ENCODE results near the gene HOXB3.

Gene HOXB3

DNA sequence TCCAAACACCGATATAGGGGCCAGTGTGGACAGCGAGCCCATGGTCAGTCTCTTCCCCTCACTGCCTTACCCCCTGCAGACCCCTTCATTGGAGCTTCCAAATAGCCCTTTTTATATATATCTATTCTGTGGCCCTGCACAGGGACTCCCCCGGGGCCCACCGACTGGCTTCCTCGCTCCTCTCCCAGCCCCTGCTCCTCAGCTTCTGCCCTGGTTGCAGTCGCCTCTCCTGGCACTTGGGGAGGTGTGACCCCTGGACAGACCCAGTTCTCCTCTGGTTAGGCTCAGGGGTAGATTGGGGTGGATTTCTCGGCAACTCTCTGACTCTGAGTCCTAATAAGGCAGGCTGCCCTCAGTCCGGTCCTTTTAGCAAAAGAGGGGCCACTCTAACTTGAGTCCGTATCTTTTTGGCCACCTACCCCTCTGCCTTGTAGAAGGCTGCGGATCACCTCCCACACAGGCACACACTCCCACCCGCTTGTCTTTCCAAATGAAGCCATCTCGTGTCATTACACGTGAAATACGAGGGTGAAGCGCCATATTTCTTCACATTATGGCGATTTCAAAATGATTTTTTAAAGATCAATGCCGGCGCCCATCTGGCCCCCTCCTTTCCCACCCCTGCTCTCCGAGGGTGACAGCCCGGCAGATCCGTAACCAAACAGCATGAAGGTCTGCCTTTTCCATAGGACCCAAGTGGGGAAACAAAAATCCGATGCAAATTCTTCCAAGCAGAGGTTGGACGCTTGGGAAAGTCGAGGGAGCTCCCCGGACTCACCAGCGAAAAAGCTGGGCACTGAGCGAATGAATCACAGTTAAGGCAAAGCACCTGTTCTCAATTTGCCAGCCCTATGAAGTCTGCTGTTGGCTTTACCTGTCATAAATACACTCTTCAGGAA, 37.8 kb upstream of the HOXB3 start:
- TF ChIP-seq, protein P1, sequence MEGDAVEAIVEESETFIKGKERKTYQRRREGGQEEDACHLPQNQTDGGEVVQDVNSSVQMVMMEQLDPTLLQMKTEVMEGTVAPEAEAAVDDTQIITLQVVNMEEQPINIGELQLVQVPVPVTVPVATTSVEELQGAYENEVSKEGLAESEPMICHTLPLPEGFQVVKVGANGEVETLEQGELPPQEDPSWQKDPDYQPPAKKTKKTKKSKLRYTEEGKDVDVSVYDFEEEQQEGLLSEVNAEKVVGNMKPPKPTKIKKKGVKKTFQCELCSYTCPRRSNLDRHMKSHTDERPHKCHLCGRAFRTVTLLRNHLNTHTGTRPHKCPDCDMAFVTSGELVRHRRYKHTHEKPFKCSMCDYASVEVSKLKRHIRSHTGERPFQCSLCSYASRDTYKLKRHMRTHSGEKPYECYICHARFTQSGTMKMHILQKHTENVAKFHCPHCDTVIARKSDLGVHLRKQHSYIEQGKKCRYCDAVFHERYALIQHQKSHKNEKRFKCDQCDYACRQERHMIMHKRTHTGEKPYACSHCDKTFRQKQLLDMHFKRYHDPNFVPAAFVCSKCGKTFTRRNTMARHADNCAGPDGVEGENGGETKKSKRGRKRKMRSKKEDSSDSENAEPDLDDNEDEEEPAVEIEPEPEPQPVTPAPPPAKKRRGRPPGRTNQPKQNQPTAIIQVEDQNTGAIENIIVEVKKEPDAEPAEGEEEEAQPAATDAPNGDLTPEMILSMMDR (conservative IDR thresholded peaks at IDR 0.05; ENCODE audit: low read depth, low read length) = no peak
- DNase-seq (ENCODE audit: low read depth) = no peak
- H3K4me3 ChIP-seq (ENCODE audit: low read length) = no peak overlapping the region

- TF ChIP-seq, protein P1 (conservative IDR thresholded peaks at IDR 0.05; ENCODE audit: low read depth, low read length) = no peak
- no peak overlapping the region for H3K4me3 ChIP-seq (ENCODE audit: low read length)
- DNase-seq (ENCODE audit: low read depth) = no peak
Measured at GRCh38 chr17:48627118-48627597, 37.1 kb upstream of the HOXB3 start.

GRCh38 chr17:48626245-48627117, 36.4 kb upstream of the HOXB3 start, which contains the start of gene HOXB9:
Gene HOXB9, minus strand, starts transcription at chr17:48626358. Its CDS starts 89 bp downstream, at chr17:48626269.
- TF ChIP-seq, protein P1 (conservative IDR thresholded peaks at IDR 0.05; ENCODE audit: low read depth, low read length) = no peak
- DNase-seq (ENCODE audit: low read depth) = no peak
- H3K4me3 ChIP-seq (ENCODE audit: low read length) = no peak within 1 kb of the TSS

- no peak for DNase-seq (ENCODE audit: low read depth)
- no peak overlapping the region for H3K4me3 ChIP-seq (ENCODE audit: low read length)
- TF ChIP-seq, protein P1 (conservative IDR thresholded peaks at IDR 0.05; ENCODE audit: low read depth, low read length) = no peak
Measured at GRCh38 chr17:48625495-48626244, 35.6 kb upstream of the HOXB3 start.

DNA sequence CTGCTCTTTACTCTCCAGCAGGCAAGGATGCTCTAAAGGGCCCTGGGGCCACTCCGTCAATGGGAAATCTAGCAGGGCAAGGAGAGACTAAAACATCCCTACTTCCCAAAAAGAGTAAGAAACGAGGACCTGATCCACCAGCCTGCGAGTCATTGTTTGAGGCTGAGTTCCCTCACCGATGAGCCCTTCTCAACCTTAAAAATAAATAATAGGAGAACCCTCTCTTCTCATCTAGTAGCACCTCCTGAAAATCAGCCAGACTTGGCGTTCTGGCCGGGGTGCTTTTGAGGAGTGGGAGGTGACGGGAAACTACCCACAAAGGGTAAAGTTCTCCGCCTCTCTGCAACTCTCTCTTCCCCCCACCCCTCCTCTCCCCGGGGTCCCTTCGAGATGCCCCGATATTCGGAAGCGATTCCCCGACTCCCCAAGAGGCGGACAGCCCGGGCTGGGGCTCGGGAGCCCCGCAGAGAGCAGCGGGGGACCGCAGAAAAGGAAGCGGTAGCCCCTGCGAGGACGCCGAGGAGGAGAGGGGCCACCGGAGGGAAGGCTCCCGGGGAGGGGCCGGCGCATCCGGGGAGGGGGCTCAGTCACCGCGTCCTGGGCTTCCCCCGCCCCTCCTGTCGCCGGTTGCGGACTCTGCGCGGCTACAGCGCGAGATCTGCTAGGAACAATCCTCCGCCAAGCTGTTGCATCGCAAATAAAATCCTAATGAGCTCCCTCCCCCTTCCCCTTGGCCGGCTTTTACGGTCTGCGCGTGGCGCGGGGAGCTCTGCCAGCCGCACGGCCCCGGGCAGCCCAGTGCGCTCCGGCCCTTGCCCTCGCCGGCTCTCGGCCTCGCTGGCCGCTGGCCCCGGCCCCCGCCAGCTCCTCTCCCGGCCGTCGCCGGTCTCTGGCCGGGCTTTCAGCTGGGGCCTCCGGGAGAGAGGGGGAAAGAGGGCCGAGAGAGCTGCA, 34.8 kb upstream of the HOXB3 start:
- no peak for DNase-seq (ENCODE audit: low read depth)
- TF ChIP-seq, protein P1 (conservative IDR thresholded peaks at IDR 0.05; ENCODE audit: low read depth, low read length) = no peak
- no peak overlapping the region for H3K4me3 ChIP-seq (ENCODE audit: low read length)

GRCh38 chr17:48624118-48624517, 34.1 kb upstream of the HOXB3 start:
- DNase-seq (ENCODE audit: low read depth) = no peak
- TF ChIP-seq, protein P1 (conservative IDR thresholded peaks at IDR 0.05; ENCODE audit: low read depth, low read length) = no peak
- H3K4me3 ChIP-seq (ENCODE audit: low read length) = no peak overlapping the region
